NCI-H2081 treated with DMSO at 0.1 percent for 48 hours (cell line): ENCODE data around the gene ZNF665.
"Not testable (repeated sequence)": the region's sequence is repeated elsewhere in the genome, so short reads cannot be mapped to it uniquely, and the experiment has no call there.

Source experiments
- DNase-seq: peaks from one replicate; lab custom pipeline; 2025; lab: John Stamatoyannopoulos, UW

Gene ZNF665

GRCh38 chr19:53157626-53158025 lies 35.5 kb downstream of the ZNF665 start:
- DNase-seq = no peak

- no peak for DNase-seq
Measured at GRCh38 chr19:53156850-53157249, 36.3 kb downstream of the ZNF665 start.

GRCh38 chr19:53147645-53148044 lies 45.5 kb downstream of the ZNF665 start:
- no peak for DNase-seq

- no peak for DNase-seq
Measured at GRCh38 chr19:53140351-53140750, 52.8 kb downstream of the ZNF665 start.

- DNase-seq = no peak
Measured at GRCh38 chr19:53136432-53136831, 56.7 kb downstream of the ZNF665 start.

- DNase-seq = no peak
Measured at GRCh38 chr19:53132141-53132991, 60.8 kb downstream of the ZNF665 start, which contains the start of gene ZNF415. Gene ZNF415 (minus strand): TSS chr19:53132910. CDS start chr19:53122676, 10,234 bp downstream.

- DNase-seq = no peak
Measured at GRCh38 chr19:53131727-53132126, 61.4 kb downstream of the ZNF665 start.

GRCh38 chr19:53131085-53131590 lies 62.0 kb downstream of the ZNF665 start:
- no peak for DNase-seq

- no peak for DNase-seq
Measured at GRCh38 chr19:53130506-53130905, 62.7 kb downstream of the ZNF665 start.

GRCh38 chr19:53126733-53127526 lies 66.2 kb downstream of the ZNF665 start:
- not testable (repeated sequence) for DNase-seq

- DNase-seq = no peak
Measured at GRCh38 chr19:53123400-53123799, 69.8 kb downstream of the ZNF665 start.
